ENCODE data around the gene RHOBTB3. TPM values are rescaled to one million over a fixed set of nuclear protein-coding genes. Genes with fewer than 3 reads are reported as not detected.
"Not testable (repeated sequence)": the region's sequence is repeated elsewhere in the genome, so short reads cannot be mapped to it uniquely, and the experiment has no call there.

RHOBTB3 gene
- total RNA-seq, 4 donors from 2014 or later, result 58.7 to 85.7 (median 68.0) TPM

DNA sequence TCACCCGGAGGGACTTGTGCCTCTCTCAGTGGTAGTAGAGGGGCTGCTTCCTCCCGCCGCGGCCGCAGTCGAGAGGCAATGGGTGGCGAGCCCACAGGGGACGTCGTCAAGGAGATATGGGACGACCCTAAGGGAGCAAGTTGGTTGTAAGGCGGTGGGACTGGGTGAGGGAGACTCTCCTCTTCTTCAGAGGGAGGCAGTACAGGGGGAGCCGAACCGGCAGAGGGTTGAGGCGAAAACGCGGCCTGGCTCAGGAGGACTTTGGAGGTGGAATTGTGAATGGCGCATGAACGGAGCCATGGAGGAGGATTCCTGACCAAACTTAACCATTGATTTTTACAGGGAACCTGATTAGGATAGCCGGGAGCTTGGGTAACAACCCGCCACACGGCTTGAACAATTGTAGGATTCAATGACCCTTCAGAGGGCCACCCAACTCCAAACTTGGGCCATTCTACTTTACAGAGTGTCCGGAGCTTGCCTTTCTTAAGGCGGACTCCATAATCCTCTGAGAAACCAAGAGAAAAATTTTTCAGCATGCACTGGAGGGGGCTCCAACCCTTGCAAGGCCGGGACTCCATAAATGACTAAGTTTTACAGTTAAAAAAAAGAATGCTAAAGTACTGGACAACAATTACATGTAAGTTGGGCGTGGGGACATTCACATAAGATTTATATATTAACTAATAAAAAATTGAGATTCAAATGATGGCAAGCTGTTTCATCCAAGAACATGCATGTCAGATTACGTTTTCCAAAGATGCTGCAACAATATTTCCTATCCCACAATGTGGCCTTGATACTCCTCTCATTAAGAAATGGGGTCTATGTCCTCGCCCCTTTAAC lies 19.4 kb upstream of the RHOBTB3 start:
- Histone ChIP-seq H3K27me3 (no peaks in the 10 kb centered on the region), H3K4me1 (peaks cover 0 to 12% of the 10 kb centered on the region in 2 donors), H3K4me3 (replicated peaks in 1 of 3) (no peak overlapping the region), H3K36me3 (no peaks in the 10 kb centered on the region), H3K27ac (peak overlapping the region in 1 of 3 donors; percentile 10), H3K9me3 (no peaks in the 10 kb centered on the region)
- intact Hi-C loops (cut with DNase I), result no loop called here
- WGBS, 2 donors, result 86 to 90% methylated on average over 27 of the region's 27 CpGs
- TF ChIP-seq, protein P1, sequence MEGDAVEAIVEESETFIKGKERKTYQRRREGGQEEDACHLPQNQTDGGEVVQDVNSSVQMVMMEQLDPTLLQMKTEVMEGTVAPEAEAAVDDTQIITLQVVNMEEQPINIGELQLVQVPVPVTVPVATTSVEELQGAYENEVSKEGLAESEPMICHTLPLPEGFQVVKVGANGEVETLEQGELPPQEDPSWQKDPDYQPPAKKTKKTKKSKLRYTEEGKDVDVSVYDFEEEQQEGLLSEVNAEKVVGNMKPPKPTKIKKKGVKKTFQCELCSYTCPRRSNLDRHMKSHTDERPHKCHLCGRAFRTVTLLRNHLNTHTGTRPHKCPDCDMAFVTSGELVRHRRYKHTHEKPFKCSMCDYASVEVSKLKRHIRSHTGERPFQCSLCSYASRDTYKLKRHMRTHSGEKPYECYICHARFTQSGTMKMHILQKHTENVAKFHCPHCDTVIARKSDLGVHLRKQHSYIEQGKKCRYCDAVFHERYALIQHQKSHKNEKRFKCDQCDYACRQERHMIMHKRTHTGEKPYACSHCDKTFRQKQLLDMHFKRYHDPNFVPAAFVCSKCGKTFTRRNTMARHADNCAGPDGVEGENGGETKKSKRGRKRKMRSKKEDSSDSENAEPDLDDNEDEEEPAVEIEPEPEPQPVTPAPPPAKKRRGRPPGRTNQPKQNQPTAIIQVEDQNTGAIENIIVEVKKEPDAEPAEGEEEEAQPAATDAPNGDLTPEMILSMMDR (IDR thresholded peaks at IDR 0.05), result no peak
- no peak for TF ChIP-seq POLR2A (IDR thresholded peaks at IDR 0.05)
- no peak for DNase-seq

DNA sequence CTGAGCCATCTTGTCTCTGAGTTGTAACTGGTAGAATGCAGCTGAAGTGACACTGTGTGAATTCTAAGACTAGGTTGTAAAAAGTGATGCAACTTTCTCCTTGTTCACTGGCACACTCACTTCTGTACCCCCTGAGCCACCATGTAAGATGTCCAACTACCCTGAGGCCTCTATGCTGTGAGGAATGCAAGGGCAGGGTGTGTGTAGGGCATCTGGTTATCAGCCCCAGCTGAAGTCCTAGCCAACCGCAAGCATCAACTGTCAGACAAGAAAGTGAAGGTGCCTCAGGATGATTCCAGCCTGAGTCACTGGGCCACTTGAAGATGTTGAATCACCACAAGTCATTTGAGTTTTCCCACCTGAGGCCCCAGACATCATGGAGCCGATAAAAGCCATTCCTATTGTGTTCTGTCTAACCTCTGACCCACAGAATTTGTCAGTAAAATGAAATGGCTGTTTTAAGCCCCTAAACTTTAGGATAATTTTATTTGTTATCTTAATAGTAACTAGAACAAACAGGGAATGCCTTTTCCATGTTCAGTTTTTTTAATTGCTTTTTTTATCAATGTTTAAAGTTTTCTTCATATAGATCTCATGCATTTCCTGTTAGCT lies 18.7 kb upstream of the RHOBTB3 start:
- 55 to 58% methylated on average over 2 of the region's 2 CpGs for WGBS, 2 donors
- intact Hi-C loops (cut with DNase I), result no loop called here
- TF ChIP-seq POLR2A (IDR thresholded peaks at IDR 0.05), result no peak
- TF ChIP-seq, protein P1 (IDR thresholded peaks at IDR 0.05), result no peak
- no peaks in the 10 kb centered on the region for H3K27me3 ChIP-seq
- peaks cover 0 to 12% of the 10 kb centered on the region in 2 donors for H3K4me1 ChIP-seq
- H3K9me3 ChIP-seq, result no peaks in the 10 kb centered on the region
- H3K4me3 ChIP-seq (replicated peaks in 1 of 3), result no peak overlapping the region
- peak; percentile 36 to 52 for DNase-seq
- H3K27ac ChIP-seq, result peak overlapping the region in 1 of 3 donors; percentile 10
- no peaks in the 10 kb centered on the region for H3K36me3 ChIP-seq

DNA sequence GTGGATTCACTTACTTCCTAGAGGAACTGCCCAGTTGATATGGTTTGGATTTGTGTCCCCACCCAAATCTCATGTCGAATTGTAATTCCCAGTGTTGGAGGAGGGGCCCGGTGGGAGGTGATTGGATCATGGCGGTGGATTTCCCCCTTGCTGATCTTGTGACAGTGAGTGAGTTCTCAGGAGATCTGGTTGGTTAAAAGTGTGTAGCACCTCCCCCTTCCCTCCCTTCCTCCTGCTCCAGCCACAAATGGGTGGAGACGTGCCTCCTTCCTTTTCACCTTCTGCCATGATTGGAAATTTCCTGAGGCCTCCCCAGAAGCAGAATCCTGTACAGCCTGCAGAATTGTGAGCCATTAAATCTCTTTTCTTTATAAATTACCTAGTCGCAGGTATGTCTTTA lies 17.9 kb upstream of the RHOBTB3 start:
- peaks cover 0 to 12% of the 10 kb centered on the region in 2 donors for H3K4me1 ChIP-seq
- WGBS, 2 donors, result 78 to 85% methylated on average over 5 of the region's 5 CpGs
- intact Hi-C loops (cut with DNase I); H3K27me3 ChIP-seq; H3K4me3 ChIP-seq (replicated peaks in 1 of 3); H3K27ac ChIP-seq; DNase-seq; H3K9me3 ChIP-seq; H3K36me3 ChIP-seq: not testable (repeated sequence)

DNA sequence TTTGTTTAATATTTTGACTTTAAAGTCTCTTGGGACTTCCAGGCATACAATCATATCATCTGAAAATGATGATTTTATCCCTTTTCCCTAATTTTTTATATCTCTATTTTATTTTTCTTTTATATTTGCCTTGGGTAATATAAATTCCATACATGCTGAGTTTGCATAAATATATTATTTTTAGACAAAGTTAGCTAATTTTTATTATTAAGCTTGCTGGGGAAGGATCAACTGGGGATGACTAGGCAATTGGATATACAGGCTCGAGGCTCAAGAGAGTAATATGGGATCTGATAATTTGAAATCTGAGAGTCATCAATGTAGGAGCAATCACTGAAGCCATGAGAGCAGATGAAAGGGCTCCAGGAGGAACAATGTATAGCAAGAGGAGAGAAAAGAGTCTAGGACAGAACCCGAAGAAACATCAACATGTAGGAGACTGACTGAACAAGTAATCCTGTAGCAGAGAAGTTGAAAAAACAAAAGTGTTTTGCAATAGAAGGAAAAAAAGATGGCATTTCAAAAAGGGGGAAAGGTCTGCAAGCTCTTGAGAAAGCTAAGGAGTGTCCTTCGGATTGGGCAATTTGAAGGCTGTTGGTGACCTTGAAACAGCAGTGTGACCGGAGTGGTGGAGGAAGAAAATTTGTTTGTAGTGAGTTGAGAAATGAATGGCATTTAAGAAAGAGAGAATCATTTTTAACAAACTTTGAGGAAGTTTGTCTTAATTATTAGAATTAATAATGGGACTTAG lies 17.0 kb upstream of the RHOBTB3 start:
- Histone ChIP-seq H3K27ac (no peak overlapping the region), H3K4me3 (replicated peaks in 1 of 3) (no peak overlapping the region), H3K27me3 (no peaks in the 10 kb centered on the region), H3K36me3 (no peaks in the 10 kb centered on the region), H3K4me1 (peaks cover 0 to 12% of the 10 kb centered on the region in 2 donors), H3K9me3 (no peaks in the 10 kb centered on the region)
- 69% methylated on average over 4 of the region's 4 CpGs for WGBS, 2 donors
- intact Hi-C loops (cut with DNase I), result no loop called here
- no peak for TF ChIP-seq POLR2A (IDR thresholded peaks at IDR 0.05)
- TF ChIP-seq, protein P1 (IDR thresholded peaks at IDR 0.05), result no peak
- DNase-seq, result no peak

DNA sequence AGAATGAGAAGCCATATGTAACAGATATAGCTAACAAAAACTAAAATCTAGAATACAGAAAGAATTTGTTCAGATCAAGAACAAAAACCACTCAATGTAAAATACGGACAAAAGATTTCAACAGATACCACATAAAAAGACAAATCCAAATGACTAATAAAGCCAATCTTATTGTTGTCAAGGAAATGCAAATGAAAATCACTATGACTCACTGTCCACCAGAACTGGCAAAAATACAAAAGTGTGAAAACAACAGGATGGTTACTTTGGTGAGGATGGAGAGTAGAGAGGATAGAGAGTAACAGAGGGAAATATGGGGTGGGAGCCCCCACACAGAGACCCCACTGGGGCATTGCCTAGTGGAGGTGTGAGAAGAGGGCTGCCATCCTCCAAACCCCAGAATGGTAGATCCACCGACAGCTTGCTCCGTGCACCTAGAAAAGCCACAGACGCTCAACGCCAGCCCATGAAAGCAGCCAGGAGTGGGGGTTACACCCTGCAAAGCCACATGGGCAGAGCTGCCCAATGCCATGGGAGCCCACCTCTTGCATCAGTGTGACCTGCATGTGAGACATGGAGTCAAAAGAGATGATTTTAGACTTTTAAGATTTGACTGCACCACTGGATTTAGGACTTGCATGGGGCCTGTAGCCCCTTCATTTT lies 15.2 kb upstream of the RHOBTB3 start:
- H3K4me1 ChIP-seq, result peaks cover 5 to 14% of the 10 kb centered on the region in 2 donors
- intact Hi-C loops (cut with DNase I), result no loop called here
- no peak for DNase-seq
- no peak overlapping the region for H3K4me3 ChIP-seq (replicated peaks in 1 of 3)
- H3K36me3 ChIP-seq, result no peaks in the 10 kb centered on the region
- H3K9me3 ChIP-seq, result no peaks in the 10 kb centered on the region
- no peak overlapping the region for H3K27ac ChIP-seq
- TF ChIP-seq, protein P1 (IDR thresholded peaks at IDR 0.05), result no peak
- no peak for TF ChIP-seq POLR2A (IDR thresholded peaks at IDR 0.05)
- 90 to 96% methylated on average over 5 of the region's 5 CpGs for WGBS, 2 donors
- H3K27me3 ChIP-seq, result no peaks in the 10 kb centered on the region

Measured in thyroid gland (tissue), 4 donors.